HFF-Myc (cell line): ENCODE data around the gene SEZ6L2.

Experiments
- DNase-seq: peaks from one replicate; pipeline ENCODE4 v3.0.0-alpha.2; 2011; ENCODE audit warnings: low read depth; ENCODE audit errors: extremely low read depth
- H3K4me3 ChIP-seq: replicated peaks from 2 replicates; pipeline ENCODE4 v1.5.1; 2011; ENCODE audit warnings: low read depth, mild to moderate bottlenecking, control low read depth, low read length
- TF ChIP-seq, protein P1 (sequence below): IDR thresholded peaks from 2 replicates; pipeline ENCODE4 v1.5.1; 2012; ENCODE audit warnings: mild to moderate bottlenecking, low read depth, low read length, control low read depth; ENCODE audit errors: missing control alignments

SEZ6L2 gene

DNA sequence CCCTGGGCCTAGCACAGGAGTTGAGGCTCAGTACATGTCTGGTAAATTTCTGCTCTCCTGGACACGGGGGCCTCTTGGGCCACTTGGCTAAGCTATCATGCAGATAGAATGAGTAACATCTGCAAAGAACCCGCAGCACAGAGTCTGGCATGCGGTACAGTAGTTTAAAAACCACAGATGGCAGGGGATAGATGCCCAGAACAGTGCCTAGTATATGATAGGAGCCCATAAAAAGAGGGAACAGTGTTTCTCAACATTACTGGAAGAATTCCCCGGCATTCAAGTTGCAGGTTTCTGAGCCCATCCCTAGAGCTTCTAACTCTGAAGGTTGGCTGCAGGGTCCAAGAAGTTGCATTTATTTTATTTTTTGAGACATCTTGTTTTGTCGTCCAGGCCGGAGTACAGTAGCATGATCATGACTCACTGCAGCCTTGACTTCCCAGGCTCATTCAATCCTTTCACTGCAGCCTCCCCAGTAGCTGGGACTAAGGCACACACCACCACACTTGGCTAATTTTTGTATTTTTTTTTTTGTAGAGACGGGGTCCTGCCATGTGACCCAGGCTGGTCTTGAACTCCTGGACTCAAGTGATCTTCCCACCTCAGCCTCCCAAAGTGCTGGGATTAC lies 42.1 kb downstream of the SEZ6L2 start:
- no peak overlapping the region for H3K4me3 ChIP-seq
- TF ChIP-seq, protein P1, sequence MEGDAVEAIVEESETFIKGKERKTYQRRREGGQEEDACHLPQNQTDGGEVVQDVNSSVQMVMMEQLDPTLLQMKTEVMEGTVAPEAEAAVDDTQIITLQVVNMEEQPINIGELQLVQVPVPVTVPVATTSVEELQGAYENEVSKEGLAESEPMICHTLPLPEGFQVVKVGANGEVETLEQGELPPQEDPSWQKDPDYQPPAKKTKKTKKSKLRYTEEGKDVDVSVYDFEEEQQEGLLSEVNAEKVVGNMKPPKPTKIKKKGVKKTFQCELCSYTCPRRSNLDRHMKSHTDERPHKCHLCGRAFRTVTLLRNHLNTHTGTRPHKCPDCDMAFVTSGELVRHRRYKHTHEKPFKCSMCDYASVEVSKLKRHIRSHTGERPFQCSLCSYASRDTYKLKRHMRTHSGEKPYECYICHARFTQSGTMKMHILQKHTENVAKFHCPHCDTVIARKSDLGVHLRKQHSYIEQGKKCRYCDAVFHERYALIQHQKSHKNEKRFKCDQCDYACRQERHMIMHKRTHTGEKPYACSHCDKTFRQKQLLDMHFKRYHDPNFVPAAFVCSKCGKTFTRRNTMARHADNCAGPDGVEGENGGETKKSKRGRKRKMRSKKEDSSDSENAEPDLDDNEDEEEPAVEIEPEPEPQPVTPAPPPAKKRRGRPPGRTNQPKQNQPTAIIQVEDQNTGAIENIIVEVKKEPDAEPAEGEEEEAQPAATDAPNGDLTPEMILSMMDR, result no peak
- DNase-seq, result peak; percentile 19

DNA sequence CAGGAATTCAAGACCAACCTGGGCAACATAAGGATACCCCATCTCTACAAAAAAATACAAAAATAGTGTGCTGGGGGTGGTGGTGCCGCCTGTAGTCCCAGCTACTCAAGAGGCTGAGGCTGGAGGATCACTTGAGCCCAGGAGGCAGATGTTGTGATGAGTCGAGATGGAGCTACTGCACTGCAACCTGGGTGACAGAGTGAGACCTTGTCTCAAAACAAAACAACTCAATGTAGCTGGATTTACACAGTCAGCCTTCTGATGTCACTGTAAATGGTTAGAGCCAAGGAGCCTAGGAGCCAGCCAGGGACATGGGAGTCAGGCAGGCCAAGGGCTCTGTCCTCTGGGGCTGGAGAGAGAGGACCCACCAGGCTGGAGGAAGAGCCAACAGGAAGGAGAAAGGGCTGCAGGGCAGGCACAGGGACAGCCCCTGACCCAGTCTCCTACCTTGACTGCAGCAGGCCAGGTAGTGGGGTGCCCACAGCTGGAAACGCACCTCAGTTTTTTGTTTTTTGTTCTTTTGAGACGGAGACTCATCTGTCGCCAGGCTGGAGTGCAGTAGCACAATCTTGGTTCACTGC lies 44.7 kb downstream of the SEZ6L2 start:
- TF ChIP-seq, protein P1, result no peak
- DNase-seq, result no peak
- no peak overlapping the region for H3K4me3 ChIP-seq

DNA sequence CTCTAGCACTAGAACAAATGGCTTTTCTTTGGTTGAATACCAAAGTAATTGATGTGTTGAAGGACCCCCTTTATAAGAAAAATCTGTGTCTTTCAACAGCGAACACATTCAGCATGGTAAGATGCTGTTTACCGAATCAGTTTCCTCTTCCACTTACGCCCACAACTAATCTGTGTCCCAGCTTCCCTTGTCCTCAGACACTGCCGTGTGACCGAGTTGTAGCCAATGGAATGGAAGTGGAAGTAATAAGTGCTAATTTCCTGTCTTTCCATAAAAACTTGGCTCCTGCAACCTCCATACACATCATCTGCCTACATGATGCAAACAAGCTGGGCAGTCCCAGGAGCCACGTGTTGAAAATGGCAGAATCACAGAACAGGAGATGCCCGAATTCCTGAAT lies 46.7 kb downstream of the SEZ6L2 start:
- H3K4me3 ChIP-seq, result no peak overlapping the region
- peak; percentile 52 for DNase-seq
- TF ChIP-seq, protein P1, result no peak

DNA sequence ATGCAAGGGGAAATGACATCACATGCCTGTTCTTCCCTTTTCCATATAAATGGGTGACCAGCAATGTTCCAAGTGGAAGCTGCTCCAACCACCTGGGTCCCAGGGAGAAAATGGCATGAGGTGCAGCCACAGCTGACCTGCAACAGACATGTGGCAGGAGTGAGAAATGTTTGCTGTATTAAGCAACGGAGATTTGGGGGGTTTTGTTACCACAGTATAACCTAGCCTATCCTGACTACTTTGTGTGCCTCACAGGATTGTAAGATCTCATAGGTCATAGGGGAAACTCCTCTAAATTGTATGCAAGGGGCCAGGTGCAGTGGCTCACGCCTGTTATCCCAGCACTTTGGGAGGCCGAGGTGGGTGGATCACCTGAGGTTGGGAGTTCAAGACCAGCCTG lies 48.4 kb downstream of the SEZ6L2 start:
- no peak for DNase-seq
- H3K4me3 ChIP-seq, result no peak overlapping the region
- TF ChIP-seq, protein P1, result no peak

DNA sequence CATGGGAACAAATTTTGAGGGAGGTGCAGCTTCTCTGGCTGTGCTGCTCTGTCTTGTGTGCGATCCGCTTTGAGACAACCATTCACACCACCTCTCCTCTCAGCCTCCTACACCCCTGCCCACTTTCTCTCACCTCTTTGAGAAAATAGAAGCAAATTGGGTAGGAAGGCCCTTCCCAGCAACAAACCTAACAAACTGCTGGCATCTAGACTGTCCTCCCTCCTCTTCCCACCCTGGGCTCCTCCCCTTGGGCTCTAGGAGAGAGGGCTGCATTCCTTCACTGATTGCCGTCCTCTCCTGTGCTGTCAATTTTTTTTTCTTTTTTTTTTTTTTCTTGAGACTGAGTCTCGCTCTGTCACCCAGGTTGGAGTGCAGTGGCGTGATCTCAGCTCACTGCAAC lies 49.8 kb downstream of the SEZ6L2 start:
- H3K4me3 ChIP-seq, result no peak overlapping the region
- TF ChIP-seq, protein P1, result no peak
- no peak for DNase-seq

DNA sequence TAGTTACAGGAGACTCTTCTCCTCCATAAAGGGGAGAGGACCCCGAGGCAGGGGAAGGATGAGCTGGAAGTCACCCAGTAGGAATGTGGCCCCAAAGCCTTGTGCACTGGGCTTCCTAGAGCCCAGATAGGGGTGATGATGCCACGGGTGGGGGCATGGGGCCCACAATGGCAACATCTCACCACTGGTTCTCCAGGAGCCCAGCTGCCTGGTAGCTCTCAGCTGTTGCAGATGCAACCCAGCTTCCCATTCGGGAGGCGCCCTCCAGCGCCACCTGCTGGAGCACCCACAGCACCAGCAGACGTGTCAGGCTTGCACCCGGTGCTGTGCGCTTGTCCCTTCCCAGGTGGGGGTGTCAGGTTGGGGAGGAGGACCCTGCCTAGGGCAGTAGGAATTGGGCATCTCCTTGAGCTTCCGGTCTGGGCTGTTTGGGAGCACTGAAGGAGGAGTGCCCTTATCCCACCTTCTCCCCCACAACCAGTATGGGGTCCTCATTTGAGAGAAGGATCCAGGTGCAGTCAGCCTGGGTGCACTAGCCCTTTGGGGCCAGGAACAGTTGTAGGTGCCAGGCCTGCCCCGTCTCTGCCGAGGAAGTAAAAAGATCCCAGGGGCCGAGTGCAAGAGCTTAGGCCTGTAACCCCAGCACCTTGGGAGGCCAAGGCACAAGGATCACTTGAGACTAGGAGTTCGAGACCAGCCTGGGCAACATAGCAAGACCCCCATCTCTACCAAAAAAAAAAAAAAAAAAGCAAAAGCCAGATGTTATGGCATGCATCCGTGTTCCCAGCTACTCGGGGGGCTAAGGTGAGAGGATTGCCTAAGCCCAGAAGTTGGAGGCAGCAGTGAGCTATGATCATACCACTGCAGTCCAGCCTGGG lies 50.7 kb downstream of the SEZ6L2 start:
- TF ChIP-seq, protein P1, result peak; percentile 94
- H3K4me3 ChIP-seq, result no peak overlapping the region
- no peak for DNase-seq
